Measurements from ENCODE around the gene GNA15.
"Not testable (repeated sequence)": the region's sequence is repeated elsewhere in the genome, so short reads cannot be mapped to it uniquely, and the experiment has no call there.

GNA15 gene

DNA sequence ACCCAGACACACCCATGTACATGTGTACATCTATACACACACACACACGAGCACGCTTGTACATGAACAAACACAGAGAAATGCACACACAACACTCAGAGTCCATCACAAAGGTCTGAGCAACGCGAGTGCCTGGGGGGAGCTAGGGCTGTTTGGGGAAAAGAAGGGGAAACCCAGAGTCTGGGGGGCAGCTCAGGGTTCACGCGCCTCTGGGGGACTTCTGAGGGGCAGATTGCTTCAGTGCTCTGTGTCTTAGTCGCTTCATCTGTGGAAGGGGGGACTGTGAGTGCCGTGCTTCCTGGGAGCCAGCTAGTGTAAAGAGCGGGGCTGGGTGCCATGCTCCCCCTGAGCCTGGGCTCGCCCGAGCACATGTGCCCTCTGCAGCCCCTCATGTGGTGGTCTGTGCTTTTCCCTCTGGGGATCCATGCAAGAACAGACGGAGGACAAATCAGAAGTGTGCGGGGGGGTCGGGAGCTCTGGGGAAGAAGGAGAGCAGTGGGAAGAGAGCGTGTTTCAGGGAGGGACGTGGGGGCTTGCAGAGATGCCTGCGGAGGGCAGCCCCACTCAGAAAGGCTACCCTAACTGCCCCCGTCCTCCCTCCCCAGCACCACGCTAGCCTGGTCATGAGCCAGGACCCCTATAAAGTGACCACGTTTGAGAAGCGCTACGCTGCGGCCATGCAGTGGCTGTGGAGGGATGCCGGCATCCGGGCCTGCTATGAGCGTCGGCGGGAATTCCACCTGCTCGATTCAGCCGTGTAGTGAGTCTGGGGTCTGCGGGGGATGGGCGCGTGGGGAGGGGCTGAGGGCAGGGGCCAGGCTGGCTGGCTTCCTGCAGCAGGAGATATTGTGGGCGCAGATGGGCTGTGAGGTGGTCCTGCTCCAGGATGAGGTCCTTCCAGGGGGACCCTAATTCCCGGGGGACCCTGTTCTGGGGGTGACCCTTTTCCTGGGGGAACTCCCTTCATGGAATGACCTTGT lies 14.0 kb downstream of the GNA15 start:
- no peak for DNase-seq (ENCODE audit: low read depth in 2 of 2)

DNA sequence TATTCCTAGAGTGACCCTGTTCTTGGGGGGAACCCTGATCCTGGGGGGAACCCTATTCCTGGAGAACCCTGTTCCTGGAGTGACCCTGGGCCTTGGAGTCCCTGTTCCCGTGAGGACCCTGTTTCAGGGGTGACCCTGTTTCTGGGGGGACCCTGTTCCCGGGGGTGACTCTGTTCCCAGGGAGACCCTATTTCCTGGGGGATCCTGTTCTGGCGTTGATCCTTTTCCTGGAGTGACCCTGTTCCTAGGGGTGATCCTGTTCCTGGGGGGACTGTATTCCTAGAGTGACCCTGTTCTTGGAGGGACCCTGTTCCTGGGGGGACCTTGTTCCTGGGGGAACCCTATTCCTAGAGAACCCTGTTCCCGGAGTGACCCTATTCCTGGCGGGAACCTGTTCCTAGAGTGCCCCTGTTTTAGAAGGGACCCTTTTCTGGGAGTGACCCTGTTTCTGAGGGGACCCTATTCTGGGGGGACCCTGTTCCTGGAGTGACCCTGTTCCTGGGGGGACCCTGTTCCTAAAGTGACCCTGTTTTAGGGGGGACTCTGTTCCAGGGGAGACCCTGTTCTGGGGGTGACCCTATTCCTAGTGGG lies 15.0 kb downstream of the GNA15 start:
- no peak for DNase-seq (ENCODE audit: low read depth in 2 of 2)

DNA sequence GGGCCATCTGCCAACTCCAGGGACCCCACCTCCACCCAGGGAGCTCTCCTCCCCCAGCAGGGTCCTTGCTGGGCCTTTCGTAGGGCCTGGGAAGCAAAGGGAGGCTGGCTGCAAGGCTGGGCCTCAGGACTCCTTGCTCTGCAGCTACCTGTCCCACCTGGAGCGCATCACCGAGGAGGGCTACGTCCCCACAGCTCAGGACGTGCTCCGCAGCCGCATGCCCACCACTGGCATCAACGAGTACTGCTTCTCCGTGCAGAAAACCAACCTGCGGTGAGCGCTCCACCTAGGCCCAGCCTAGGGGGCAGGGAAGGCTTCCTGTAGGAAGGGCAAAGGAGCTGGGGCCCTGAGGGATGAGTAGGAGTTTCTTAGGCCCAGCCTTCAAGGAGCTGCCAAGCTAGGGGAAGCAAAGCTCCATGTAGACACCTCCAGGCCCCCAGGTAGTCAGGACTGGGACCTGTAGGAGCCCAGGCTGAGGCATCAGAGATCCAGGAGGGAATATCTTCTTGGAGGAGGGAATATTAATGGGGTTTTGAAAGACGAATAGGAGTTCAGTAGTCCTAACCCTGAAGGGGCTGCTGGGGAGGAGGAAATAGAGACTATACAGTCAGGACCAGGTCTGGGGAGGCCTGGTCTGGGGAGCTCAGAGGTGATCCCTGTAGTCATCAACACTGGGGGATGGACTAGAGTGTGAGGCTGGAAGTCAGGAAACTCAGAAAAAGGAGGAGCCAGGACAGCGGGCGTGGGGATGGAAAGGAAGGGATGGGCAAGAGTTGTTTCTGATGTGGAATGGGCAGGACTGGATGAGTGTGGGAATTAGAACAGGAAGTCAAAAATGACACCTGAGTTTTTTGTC lies 16.0 kb downstream of the GNA15 start:
- DNase-seq (ENCODE audit: low read depth in 2 of 2): no peak

DNA sequence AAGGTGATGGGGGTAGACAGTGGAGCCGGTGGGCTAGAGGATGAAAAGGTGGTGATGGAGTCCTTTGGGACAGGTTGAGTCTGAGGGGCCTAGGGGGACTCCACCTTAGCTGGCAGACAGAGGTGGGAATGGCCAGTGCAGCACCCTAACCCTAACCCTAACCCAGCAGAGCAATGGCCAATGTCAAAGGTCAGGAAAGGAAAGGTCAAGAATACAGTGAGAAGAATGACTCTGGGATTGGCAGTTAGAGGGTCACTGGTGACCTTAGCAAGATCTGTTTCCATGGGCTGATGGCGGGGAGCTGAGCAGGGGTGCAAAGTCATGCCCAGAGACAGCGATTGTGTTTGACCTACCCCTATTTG lies 16.6 kb downstream of the GNA15 start:
- no peak for DNase-seq (ENCODE audit: low read depth in 2 of 2)

DNA sequence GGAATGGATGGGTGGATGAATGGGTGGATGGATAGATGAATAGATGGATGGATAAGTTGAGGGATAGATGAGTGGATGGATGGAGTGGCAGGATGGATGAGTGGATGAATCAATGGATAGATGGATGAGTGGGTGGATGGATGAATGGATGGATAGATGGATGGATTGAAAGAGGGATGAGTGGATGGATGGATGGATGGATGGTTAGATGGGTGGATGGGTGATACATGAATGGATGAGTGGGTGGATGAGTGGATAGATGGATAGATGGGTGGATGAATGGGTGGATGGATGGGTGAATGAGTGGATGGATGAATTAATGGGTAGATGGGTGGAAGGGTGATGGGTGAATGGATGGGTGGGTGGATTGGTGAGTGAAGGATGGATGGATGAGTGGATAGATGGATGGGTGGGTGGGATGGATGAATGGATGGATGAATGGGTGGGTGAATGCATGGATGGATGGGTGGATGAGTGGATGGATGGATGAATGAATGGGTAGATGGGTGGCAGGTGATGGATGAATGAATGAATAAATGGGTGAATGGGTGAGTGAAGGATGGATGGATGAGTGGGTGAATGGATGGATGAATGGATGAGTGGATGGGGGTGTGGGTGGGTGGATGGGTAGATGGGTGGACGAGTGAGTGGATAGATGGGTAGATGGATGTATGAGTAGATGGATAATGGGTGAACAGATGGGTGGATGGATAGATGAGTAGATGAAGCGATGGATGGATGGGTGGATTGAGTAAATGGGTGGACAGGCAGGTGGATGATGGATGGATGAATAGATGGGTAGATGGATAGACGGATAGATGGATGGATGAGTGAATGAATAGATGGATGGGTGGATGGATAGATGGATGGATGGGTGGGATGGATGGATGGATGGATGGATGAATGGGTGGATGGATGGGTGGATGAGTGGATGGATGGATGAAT lies 17.7 kb downstream of the GNA15 start:
- no peak for DNase-seq (ENCODE audit: low read depth in 2 of 2)

DNA sequence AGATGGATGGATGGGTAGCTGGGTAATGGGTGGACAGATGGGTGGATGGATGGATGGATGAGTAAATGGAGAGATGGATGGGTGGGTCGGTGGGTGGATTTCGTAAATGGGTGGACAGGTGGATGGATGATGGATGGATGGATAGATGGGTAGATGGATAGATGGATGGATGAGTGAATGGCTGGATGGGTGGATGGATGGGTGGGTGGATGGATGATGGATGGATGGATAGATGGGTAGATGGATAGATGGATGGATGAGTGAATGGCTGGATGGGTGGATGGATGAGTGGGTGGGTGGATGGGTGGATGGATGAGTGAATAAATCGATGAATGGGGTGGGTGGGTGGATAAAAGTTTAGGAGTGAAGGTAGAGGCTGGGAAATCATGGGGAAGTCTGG lies 18.6 kb downstream of the GNA15 start:
- not testable (repeated sequence) for DNase-seq (ENCODE audit: low read depth in 2 of 2)

DNA sequence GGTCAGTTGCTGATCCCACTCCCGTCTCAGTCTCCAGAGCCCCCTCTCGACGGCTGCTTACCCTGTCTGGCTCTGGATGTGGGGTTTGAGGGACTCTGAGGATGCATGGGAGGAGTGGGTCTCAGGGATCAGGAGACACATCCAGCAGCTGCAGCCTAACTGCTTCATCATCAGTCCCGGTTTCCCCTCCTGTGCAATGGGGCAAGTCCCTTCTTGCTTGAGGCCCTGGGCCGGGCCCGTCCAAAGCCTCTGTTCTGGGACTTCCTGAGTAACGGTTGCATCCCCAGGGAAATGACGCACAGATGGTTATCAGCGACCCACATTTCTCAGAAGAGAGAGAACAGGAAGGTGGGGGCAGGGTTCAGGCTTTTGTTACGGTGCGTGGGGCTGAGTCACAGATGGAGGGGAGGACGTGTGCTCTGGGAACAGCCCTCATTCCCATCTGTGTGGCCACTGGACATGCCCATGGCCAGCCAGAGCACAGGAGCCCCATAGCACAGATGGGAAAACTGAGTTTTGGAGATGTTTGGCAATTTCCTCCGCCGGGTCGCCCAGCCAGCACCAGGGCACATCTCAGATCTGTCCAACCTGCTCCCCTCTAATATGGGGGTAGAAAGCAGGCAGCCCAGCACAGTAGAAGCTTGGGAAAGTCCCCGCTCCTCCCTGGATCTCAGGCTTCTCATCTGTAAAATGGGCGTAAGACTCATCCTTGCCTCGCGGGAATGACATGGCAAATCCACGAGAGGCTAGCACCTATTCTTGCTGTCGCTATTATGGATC lies 19.3 kb downstream of the GNA15 start:
- peak; percentile 55 to 81 for DNase-seq (ENCODE audit: low read depth in 2 of 2)

DNA sequence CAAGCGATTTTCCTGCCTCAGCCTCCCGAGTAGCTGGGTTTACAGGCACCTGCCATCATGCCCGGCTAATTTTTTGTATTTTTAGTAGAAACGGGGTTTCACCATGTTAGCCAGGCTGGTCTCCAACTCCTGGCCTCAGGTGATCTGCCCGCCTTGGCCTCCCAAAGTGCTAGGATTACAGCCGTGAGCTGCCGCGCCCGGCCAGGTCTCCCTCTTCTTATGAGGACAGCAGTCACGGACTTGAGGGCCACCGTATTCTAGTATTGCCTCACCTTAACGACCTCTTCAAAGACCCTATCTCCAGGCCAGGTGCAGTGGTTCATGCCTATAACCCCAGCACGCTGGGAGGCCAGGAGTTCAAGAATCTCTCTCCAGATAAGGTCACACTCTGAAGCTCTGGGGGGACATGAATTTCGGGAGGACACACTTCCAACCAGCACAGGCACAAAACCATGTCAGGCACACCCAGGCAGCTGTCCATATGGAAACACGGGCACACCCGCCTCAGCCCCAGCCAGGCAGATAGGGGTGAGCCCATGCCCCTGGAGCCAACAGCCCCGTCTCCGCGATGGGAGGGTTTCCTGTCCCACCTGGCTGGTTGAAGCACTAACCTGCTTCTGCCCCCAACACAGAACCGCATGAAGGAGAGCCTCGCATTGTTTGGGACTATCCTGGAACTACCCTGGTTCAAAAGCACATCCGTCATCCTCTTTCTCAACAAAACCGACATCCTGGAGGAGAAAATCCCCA lies 21.4 kb downstream of the GNA15 start:
- DNase-seq (ENCODE audit: low read depth in 2 of 2): no peak

DNA sequence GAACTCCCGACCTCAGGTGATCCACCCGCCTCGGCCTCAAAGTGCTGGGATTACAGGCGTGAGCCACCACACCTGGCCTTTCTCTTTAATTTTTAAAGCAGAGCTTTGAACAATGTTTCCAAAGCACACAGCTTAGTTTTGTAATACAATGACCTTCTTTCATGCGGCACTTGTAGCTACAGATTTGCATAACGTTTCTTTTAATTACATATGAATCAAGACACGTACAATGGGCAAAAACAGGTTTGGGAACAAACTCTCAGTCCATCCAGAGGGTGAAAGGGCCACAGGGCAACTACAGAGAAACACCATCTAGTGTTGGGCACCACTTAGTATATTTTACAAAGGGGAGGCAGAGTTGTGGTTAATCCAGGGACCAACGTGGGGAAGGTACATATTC lies 23.7 kb downstream of the GNA15 start:
- no peak for DNase-seq (ENCODE audit: low read depth in 2 of 2)

DNA sequence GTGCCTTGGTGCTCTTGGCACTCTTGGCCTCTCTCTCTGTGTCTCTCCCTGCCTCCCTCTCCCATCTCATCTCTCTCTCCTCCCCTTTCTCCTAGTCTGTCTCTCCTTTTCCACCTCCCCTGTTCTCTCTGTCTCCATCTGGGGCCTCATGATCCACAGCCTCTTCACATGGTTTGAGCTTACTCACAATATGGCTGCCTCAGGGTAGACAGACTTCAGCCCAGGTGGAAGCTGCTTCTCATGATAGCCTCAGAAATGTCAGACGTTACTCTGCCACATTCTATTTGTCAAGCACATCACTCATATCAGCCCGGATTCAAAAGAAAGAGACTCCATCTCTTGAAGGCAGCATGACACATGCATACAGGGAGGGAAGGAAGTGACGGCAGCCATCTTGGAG lies 24.4 kb downstream of the GNA15 start:
- DNase-seq (ENCODE audit: low read depth in 2 of 2): no peak

DNA sequence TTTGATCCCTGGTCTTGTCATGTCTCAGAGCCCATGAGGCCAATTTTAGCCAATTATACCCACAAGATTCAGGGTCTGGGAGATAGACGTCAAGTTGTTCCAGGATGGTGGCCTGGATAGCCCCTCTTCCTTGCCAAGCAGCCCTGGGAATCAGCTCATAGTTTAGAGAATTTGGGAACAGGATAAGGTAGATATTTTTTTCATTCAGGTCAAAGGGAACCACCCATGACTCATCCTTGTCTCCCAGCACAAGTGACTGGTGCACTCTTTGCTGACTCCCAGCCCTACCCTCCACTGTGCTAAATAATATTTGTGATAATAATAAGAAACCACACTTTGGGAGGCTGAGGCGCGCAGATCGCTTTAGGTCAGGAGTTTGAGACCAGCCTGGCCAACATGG lies 25.6 kb downstream of the GNA15 start:
- no peak for DNase-seq (ENCODE audit: low read depth in 2 of 2)

DNA sequence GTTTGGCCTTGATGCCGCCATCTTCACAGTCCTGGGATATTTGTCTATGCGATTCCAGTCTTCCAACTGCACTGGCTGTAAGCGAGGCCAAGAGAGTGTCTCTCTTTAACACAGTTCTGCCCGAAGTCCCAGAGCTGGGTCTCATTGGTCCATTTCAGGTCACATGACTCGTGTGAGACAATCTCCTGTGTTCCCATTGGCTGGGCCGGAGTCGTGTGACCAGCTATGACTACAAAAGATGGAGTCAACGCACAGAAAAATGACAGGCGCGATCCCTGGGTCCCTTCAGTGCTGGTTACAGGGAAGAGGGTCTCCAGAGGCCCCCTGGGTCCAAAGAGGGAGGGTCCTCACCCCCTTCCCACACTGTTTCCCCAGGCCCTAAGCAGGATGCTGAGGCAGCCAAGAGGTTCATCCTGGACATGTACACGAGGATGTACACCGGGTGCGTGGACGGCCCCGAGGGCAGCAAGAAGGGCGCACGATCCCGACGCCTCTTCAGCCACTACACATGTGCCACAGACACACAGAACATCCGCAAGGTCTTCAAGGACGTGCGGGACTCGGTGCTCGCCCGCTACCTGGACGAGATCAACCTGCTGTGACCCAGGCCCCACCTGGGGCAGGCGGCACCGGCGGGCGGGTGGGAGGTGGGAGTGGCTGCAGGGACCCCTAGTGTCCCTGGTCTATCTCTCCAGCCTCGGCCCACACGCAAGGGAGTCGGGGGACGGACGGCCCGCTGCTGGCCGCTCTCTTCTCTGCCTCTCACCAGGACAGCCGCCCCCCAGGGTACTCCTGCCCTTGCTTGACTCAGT lies 26.8 kb downstream of the GNA15 start:
- no peak for DNase-seq (ENCODE audit: low read depth in 2 of 2)

DNA sequence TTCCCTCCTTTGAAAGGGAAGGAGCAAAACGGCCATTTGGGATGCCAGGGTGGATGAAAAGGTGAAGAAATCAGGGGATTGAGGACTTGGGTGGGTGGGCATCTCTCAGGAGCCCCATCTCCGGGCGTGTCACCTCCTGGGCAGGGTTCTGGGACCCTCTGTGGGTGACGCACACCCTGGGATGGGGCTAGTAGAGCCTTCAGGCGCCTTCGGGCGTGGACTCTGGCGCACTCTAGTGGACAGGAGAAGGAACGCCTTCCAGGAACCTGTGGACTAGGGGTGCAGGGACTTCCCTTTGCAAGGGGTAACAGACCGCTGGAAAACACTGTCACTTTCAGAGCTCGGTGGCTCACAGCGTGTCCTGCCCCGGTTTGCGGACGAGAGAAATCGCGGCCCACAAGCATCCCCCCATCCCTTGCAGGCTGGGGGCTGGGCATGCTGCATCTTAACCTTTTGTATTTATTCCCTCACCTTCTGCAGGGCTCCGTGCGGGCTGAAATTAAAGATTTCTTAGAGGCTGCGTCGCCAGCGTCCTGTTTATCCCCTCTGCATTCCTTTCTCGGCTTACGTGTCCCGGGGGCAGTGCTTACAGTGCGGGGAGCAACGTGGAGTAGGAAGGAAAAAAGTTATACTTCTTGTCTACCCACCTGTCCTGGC lies 27.5 kb downstream of the GNA15 start:
- peak; percentile 56 for DNase-seq (ENCODE audit: low read depth in 2 of 2)

DNA sequence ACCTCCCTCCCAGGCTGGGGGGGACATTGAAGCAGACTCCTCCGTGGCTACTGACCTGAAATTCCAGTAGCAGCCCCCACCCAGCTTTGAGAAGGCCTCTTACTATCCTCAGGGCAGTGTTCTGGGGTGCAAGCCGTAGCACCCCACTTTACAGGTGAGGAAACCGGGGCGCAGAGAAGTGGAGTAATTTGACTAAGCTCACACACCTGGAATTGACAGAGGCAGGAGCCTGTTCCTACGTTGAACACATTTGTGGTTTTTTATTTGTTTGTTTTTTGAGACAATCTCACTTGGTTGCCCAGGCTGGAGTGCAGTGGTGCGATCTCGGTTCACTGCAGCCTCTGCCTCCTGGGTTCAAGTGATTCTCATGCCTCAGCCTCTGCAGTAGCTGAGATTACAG lies 28.1 kb downstream of the GNA15 start:
- no peak for DNase-seq (ENCODE audit: low read depth in 2 of 2)

DNA sequence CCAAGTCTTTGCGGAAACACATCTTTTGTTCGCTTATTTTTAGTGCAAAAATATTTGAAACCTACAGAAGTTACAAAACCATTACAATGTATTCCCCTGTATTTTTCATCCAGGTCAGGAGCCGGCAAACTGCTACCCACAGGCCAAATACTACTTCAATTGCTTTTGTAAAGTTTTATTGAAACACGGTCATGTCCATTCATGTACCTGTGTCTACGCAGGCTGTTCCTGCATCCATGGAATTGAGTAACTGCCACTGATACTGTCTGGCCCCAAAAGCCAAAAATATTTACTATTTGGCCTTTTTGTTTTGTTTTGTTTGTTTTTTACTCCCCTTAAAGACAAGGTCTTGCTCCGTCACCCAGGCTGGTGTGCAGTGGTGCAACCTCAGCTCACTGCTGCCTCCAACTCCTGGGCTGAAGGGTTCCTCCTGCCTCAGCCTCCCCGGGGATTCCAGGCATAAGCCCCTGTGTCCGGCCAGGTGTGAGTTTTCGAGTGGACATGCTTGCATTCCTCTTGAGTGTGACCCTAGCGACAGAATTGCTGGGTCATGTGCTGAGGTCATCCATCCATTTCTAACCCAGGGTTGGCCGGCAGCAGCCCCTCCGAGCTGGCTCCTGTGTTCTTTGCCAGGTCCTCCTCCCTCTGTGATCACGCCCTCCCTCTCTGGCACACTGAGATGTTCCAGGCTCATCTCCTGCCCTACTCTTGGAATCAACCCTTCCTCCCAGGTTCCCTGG lies 31.9 kb downstream of the GNA15 start:
- no peak for DNase-seq (ENCODE audit: low read depth in 2 of 2)

DNA sequence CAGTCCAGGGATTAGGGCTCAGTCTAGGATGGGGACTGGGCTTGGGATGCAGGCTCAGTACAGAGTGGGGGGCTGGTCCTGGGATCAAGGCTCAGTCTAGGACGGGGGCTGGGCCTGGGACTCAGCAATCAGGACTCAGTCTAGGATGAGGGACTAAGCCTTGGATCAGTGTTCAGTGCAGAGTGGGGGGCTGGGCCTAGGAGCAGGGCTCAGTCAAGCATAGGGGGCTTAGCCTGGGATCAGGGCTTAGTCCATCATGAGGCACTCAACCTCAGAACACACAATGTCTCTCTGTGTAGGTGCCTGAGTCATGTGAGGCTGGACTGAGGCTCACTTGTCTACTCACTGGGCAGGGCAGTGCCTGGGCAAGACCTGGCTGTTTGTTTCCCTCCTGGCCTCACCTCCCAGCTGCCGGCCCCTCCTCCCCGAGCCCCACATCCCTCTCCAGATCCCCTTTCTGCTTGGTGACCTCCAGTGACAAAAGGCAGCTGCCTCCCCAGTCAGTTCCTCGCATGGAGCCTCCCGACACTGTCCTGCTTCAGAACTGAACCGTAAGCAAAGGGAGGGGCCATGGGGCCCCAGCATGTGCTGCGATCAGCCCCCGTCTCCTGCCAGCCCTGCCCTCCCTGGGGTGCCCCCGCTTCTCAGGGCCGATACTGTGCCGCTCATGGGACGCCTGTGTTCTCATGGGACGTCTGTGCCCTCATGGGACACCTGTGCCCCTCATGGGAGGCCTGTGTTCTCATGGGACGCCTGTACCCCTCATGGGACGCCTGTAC lies 36.2 kb downstream of the GNA15 start:
- DNase-seq (ENCODE audit: low read depth in 2 of 2): no peak

DNA sequence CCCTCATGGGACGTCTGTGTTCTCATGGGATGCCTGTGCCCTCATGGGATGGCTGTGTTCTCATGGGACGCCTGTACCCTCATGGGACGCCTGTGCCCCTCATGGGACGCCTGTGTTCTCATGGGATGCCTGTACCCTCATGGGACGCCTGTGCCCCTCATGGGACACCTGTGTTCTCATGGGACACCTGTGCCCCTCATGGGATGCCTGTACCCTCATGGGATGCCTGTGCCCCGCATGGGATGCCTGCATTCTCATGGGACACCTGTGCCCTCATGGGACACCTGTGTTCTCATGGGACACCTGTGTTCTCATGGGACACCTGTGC lies 36.8 kb downstream of the GNA15 start:
- not testable (repeated sequence) for DNase-seq (ENCODE audit: low read depth in 2 of 2)

All from activated CD8-positive, alpha-beta memory T cell treated with anti-CD3 and anti-CD28 coated beads for 4 hours (primary cell).